ENCODE results near the gene ALG1.
"Not testable (repeated sequence)": the region's sequence is repeated elsewhere in the genome, so short reads cannot be mapped to it uniquely, and the experiment has no call there.

ALG1 gene

GRCh38 chr16:5093746-5094145, 22.1 kb downstream of the ALG1 start:
- H3K27me3 Mint-ChIP-seq (ENCODE audit: low read depth); DNase-seq (ENCODE audit: low spot score); H3K4me3 Mint-ChIP-seq; H3K36me3 Mint-ChIP-seq (ENCODE audit: low read depth); H3K27ac Mint-ChIP-seq; H3K9me3 Mint-ChIP-seq: not testable (repeated sequence)
- peaks cover 16% of the 10 kb centered on the region for H3K4me1 Mint-ChIP-seq (ENCODE audit: low read depth)

GRCh38 chr16:5095145-5095830, 23.6 kb downstream of the ALG1 start:
- not testable (repeated sequence) for H3K4me3 Mint-ChIP-seq; H3K36me3 Mint-ChIP-seq (ENCODE audit: low read depth); H3K9me3 Mint-ChIP-seq; H3K27me3 Mint-ChIP-seq (ENCODE audit: low read depth); H3K27ac Mint-ChIP-seq; DNase-seq (ENCODE audit: low spot score)
- peaks cover 19% of the 10 kb centered on the region for H3K4me1 Mint-ChIP-seq (ENCODE audit: low read depth)

- not testable (repeated sequence) for H3K9me3 Mint-ChIP-seq; DNase-seq (ENCODE audit: low spot score); H3K36me3 Mint-ChIP-seq (ENCODE audit: low read depth); H3K27me3 Mint-ChIP-seq (ENCODE audit: low read depth)
- Mint-ChIP-seq H3K27ac (peak overlapping the region; percentile 91), H3K4me3 (peak overlapping the region; percentile 92), H3K4me1 (ENCODE audit: low read depth) (peaks cover 19% of the 10 kb centered on the region)
Observed at GRCh38 chr16:5096437-5097060, 24.9 kb downstream of the ALG1 start.

GRCh38 chr16:5097061-5097469, 25.4 kb downstream of the ALG1 start:
- H3K27ac Mint-ChIP-seq = peak overlapping the region; percentile 91

GRCh38 chr16:5097470-5098220, 26.0 kb downstream of the ALG1 start, which contains the start of gene EEF2KMT:
EEF2KMT (minus strand) TSS chr16:5097795; CDS start chr16:5097739, 56 bp downstream.
- peak; percentile 96 for DNase-seq (ENCODE audit: low spot score)
- Mint-ChIP-seq H3K27ac (peak within 1 kb of the TSS; percentile 97), H3K4me3 (peak within 1 kb of the TSS; percentile 92), H3K4me1 (ENCODE audit: low read depth) (peaks cover 14% of the 10 kb centered on the region)
- H3K9me3 Mint-ChIP-seq; H3K36me3 Mint-ChIP-seq (ENCODE audit: low read depth); H3K27me3 Mint-ChIP-seq (ENCODE audit: low read depth): not testable (repeated sequence)

More at GRCh38 chr16:5097061-5097469, 25.4 kb downstream of the ALG1 start:
- peak; percentile 30 for DNase-seq (ENCODE audit: low spot score)
- Mint-ChIP-seq H3K4me1 (ENCODE audit: low read depth) (peaks cover 18% of the 10 kb centered on the region), H3K4me3 (peak overlapping the region; percentile 92)
- not testable (repeated sequence) for H3K9me3 Mint-ChIP-seq; H3K27me3 Mint-ChIP-seq (ENCODE audit: low read depth); H3K36me3 Mint-ChIP-seq (ENCODE audit: low read depth)

GRCh38 chr16:5098221-5099159, 26.8 kb downstream of the ALG1 start:
- not testable (repeated sequence) for H3K27me3 Mint-ChIP-seq (ENCODE audit: low read depth); H3K36me3 Mint-ChIP-seq (ENCODE audit: low read depth); H3K9me3 Mint-ChIP-seq
- Mint-ChIP-seq H3K4me3 (peak overlapping the region; percentile 92), H3K27ac (peak overlapping the region; percentile 97), H3K4me1 (ENCODE audit: low read depth) (peaks cover 14% of the 10 kb centered on the region)
- peak; percentile 73 for DNase-seq (ENCODE audit: low spot score)

GRCh38 chr16:5099174-5099573, 27.5 kb downstream of the ALG1 start:
- not testable (repeated sequence) for H3K9me3 Mint-ChIP-seq; H3K27ac Mint-ChIP-seq; DNase-seq (ENCODE audit: low spot score); H3K36me3 Mint-ChIP-seq (ENCODE audit: low read depth); H3K27me3 Mint-ChIP-seq (ENCODE audit: low read depth)
- H3K4me1 Mint-ChIP-seq (ENCODE audit: low read depth) = peaks cover 14% of the 10 kb centered on the region
- H3K4me3 Mint-ChIP-seq = peak overlapping the region; percentile 92

- H3K4me1 Mint-ChIP-seq (ENCODE audit: low read depth); H3K27ac Mint-ChIP-seq; H3K36me3 Mint-ChIP-seq (ENCODE audit: low read depth); H3K4me3 Mint-ChIP-seq; H3K9me3 Mint-ChIP-seq; H3K27me3 Mint-ChIP-seq (ENCODE audit: low read depth); DNase-seq (ENCODE audit: low spot score): not testable (repeated sequence)
Observed at GRCh38 chr16:5103296-5104032, 31.8 kb downstream of the ALG1 start.

GRCh38 chr16:5105039-5105438, 33.4 kb downstream of the ALG1 start:
- H3K4me3 Mint-ChIP-seq; H3K36me3 Mint-ChIP-seq (ENCODE audit: low read depth); H3K27me3 Mint-ChIP-seq (ENCODE audit: low read depth); H3K4me1 Mint-ChIP-seq (ENCODE audit: low read depth); DNase-seq (ENCODE audit: low spot score); H3K9me3 Mint-ChIP-seq; H3K27ac Mint-ChIP-seq: not testable (repeated sequence)

- Mint-ChIP-seq H3K9me3 (no peaks in the 10 kb centered on the region), H3K27ac (no peak overlapping the region), H3K27me3 (ENCODE audit: low read depth) (no peaks in the 10 kb centered on the region), H3K4me3 (no peak overlapping the region), H3K4me1 (ENCODE audit: low read depth) (no peaks in the 10 kb centered on the region), H3K36me3 (ENCODE audit: low read depth) (no peaks in the 10 kb centered on the region)
- DNase-seq (ENCODE audit: low spot score) = no peak
Observed at GRCh38 chr16:5108505-5109158, 37.0 kb downstream of the ALG1 start.

GRCh38 chr16:5110933-5111332, 39.3 kb downstream of the ALG1 start:
- not testable (repeated sequence) for DNase-seq (ENCODE audit: low spot score); H3K36me3 Mint-ChIP-seq (ENCODE audit: low read depth); H3K4me3 Mint-ChIP-seq; H3K9me3 Mint-ChIP-seq; H3K27me3 Mint-ChIP-seq (ENCODE audit: low read depth); H3K4me1 Mint-ChIP-seq (ENCODE audit: low read depth); H3K27ac Mint-ChIP-seq

- peaks cover 20% of the 10 kb centered on the region for H3K27me3 Mint-ChIP-seq (ENCODE audit: low read depth)
- not testable (repeated sequence) for H3K4me3 Mint-ChIP-seq
Observed at GRCh38 chr16:5116780-5117295, 45.2 kb downstream of the ALG1 start.

More at GRCh38 chr16:5116780-5117295, 45.2 kb downstream of the ALG1 start:
- not testable (repeated sequence) for H3K36me3 Mint-ChIP-seq (ENCODE audit: low read depth); H3K27ac Mint-ChIP-seq; DNase-seq (ENCODE audit: low spot score); H3K9me3 Mint-ChIP-seq; H3K4me1 Mint-ChIP-seq (ENCODE audit: low read depth)

Data from T-helper 2 cell treated with Interferon-gamma antibody and Interleukin-4, amounts not matched to agents 5 μg/mL and 100 μg/mL, for 36 hours (primary cell).